Astrocyte (in vitro differentiated cells and primary cell): Measurements from ENCODE around the gene SEMA4B.

Source experiments
- EZH2 ChIP-seq: IDR thresholded peaks from 2 replicates; pipeline ENCODE4 v1.6.1; 2012; ENCODE audit warnings: mild to moderate bottlenecking, low read length, inconsistent platforms; ENCODE audit not compliant: insufficient read depth
- TF ChIP-seq, protein P1 (sequence below): IDR thresholded peaks from 2 replicates; pipeline ENCODE4 v1.5.1; 2011; ENCODE audit warnings: low read depth, mild to moderate bottlenecking, inconsistent platforms, low read length, moderate library complexity; ENCODE audit not compliant: insufficient read depth

DNA sequence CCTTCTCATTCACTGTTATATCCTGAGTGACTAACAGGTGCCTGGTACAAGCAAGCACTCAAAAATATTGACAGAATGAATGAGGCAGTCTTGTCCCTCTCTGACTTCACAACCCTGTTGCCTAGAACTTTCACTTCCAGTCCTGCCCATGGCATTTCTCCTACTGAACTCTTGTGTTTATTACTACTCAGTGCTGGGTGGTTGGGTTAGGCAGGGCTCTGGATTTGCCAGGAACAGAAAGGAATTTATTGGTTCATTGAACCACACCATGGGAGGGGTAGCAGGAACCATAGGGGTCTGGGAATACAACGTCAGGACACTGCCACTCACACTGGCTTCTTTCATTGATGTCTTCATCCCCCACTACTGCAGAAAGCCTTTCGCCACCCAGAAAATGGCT is 41.9 kb upstream of the SEMA4B start:
- TF ChIP-seq, protein P1, sequence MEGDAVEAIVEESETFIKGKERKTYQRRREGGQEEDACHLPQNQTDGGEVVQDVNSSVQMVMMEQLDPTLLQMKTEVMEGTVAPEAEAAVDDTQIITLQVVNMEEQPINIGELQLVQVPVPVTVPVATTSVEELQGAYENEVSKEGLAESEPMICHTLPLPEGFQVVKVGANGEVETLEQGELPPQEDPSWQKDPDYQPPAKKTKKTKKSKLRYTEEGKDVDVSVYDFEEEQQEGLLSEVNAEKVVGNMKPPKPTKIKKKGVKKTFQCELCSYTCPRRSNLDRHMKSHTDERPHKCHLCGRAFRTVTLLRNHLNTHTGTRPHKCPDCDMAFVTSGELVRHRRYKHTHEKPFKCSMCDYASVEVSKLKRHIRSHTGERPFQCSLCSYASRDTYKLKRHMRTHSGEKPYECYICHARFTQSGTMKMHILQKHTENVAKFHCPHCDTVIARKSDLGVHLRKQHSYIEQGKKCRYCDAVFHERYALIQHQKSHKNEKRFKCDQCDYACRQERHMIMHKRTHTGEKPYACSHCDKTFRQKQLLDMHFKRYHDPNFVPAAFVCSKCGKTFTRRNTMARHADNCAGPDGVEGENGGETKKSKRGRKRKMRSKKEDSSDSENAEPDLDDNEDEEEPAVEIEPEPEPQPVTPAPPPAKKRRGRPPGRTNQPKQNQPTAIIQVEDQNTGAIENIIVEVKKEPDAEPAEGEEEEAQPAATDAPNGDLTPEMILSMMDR, result no peak
- TF ChIP-seq EZH2, result no peak
